ENCODE measurements around the gene PSMC4. TPM values are rescaled to one million over a fixed set of nuclear protein-coding genes. Genes with fewer than 3 reads are reported as not detected.

PSMC4 gene
- total RNA-seq, 4 donors from 2014 or later = 68.9 to 91.4 (median 89.2) TPM

- 87% methylated on average over 3 of the region's 3 CpGs for WGBS
- no peak for TF ChIP-seq CTCF (IDR thresholded peaks at IDR 0.05)
- TF ChIP-seq POLR2AphosphoS5 (IDR thresholded peaks at IDR 0.05) = no peak
- no peak for TF ChIP-seq POLR2A (IDR thresholded peaks at IDR 0.05; ENCODE audit: low read depth)
- TF ChIP-seq EP300 (IDR thresholded peaks at IDR 0.05) = no peak
- Histone ChIP-seq H3K4me3 (no peak overlapping the region), H3K9me3 (peaks cover 0 to 12% (median 4%) of the 10 kb centered on the region in 4 donors), H3K27me3 (peaks cover 0 to 22% (median 0%) of the 10 kb centered on the region in 4 donors), H3K27ac (replicated peaks in 1 of 4) (no peak overlapping the region), H3K36me3 (no peaks in the 10 kb centered on the region), H3K4me1 (no peaks in the 10 kb centered on the region)
- intact Hi-C loops (cut with DNase I) = no loop called here
- DNase-seq (ENCODE audit: extremely low spot score) = no peak
These were observed 41.2 kb upstream of the PSMC4 start for GRCh38 chr19:39929750-39930149.

GRCh38 chr19:39934584-39935363 lies 36.2 kb upstream of the PSMC4 start, which contains the start of gene FCGBP:
Gene FCGBP (minus strand): TSS chr19:39934634.
- Histone ChIP-seq H3K27me3 (peaks cover 0 to 37% (median 3%) of the 10 kb centered on the region in 4 donors), H3K36me3 (no peaks in the 10 kb centered on the region), H3K9me3 (peaks cover 0 to 8% (median 5%) of the 10 kb centered on the region in 4 donors), H3K27ac (replicated peaks in 1 of 4) (no peak within 1 kb of the TSS), H3K4me3 (no peak within 1 kb of the TSS), H3K4me1 (no peaks in the 10 kb centered on the region)
- TF ChIP-seq POLR2A (IDR thresholded peaks at IDR 0.05; ENCODE audit: low read depth) (no peak), EP300 (IDR thresholded peaks at IDR 0.05) (no peak), POLR2AphosphoS5 (IDR thresholded peaks at IDR 0.05) (no peak), CTCF (IDR thresholded peaks at IDR 0.05) (no peak)
- 75% methylated on average over 5 of the region's 5 CpGs for WGBS
- no peak for DNase-seq (ENCODE audit: extremely low spot score)
- intact Hi-C loops (cut with DNase I) = no loop called here

GRCh38 chr19:39935364-39935661 lies 35.7 kb upstream of the PSMC4 start:
- Histone ChIP-seq H3K27ac (replicated peaks in 1 of 4) (no peak overlapping the region), H3K36me3 (no peaks in the 10 kb centered on the region), H3K4me3 (no peak overlapping the region), H3K27me3 (peaks cover 0 to 37% (median 3%) of the 10 kb centered on the region in 4 donors), H3K9me3 (peaks cover 0 to 10% (median 7%) of the 10 kb centered on the region in 4 donors), H3K4me1 (no peaks in the 10 kb centered on the region)
- intact Hi-C loops (cut with DNase I) = no loop called here
- TF ChIP-seq POLR2AphosphoS5 (IDR thresholded peaks at IDR 0.05) (no peak), POLR2A (IDR thresholded peaks at IDR 0.05; ENCODE audit: low read depth) (no peak), CTCF (IDR thresholded peaks at IDR 0.05) (no peak), EP300 (IDR thresholded peaks at IDR 0.05) (no peak)
- DNase-seq (ENCODE audit: extremely low spot score) = no peak
- WGBS = 94% methylated on average over 4 of the region's 5 CpGs

GRCh38 chr19:39936020-39936419 lies 34.9 kb upstream of the PSMC4 start:
- Histone ChIP-seq H3K9me3 (peaks cover 0 to 17% (median 12%) of the 10 kb centered on the region in 4 donors), H3K27ac (replicated peaks in 1 of 4) (no peak overlapping the region), H3K27me3 (peaks cover 0 to 37% (median 3%) of the 10 kb centered on the region in 4 donors), H3K4me3 (no peak overlapping the region), H3K4me1 (no peaks in the 10 kb centered on the region), H3K36me3 (no peaks in the 10 kb centered on the region)
- DNase-seq (ENCODE audit: extremely low spot score) = no peak
- WGBS = 63% methylated on average over 3 of the region's 3 CpGs
- intact Hi-C loops (cut with DNase I) = no loop called here
- TF ChIP-seq POLR2AphosphoS5 (IDR thresholded peaks at IDR 0.05) = no peak
- no peak for TF ChIP-seq POLR2A (IDR thresholded peaks at IDR 0.05; ENCODE audit: low read depth)
- no peak for TF ChIP-seq CTCF (IDR thresholded peaks at IDR 0.05)
